ENCODE results near the gene SH3GL1. TPM values are rescaled to one million over a fixed set of nuclear protein-coding genes. Genes with fewer than 3 reads are reported as not detected.
A peak's percentile ranks its signal among the peaks of the same experiment; 100 is the strongest.

SH3GL1 gene, protein sequence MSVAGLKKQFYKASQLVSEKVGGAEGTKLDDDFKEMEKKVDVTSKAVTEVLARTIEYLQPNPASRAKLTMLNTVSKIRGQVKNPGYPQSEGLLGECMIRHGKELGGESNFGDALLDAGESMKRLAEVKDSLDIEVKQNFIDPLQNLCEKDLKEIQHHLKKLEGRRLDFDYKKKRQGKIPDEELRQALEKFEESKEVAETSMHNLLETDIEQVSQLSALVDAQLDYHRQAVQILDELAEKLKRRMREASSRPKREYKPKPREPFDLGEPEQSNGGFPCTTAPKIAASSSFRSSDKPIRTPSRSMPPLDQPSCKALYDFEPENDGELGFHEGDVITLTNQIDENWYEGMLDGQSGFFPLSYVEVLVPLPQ
- 16.2 TPM for total RNA-seq

DNA sequence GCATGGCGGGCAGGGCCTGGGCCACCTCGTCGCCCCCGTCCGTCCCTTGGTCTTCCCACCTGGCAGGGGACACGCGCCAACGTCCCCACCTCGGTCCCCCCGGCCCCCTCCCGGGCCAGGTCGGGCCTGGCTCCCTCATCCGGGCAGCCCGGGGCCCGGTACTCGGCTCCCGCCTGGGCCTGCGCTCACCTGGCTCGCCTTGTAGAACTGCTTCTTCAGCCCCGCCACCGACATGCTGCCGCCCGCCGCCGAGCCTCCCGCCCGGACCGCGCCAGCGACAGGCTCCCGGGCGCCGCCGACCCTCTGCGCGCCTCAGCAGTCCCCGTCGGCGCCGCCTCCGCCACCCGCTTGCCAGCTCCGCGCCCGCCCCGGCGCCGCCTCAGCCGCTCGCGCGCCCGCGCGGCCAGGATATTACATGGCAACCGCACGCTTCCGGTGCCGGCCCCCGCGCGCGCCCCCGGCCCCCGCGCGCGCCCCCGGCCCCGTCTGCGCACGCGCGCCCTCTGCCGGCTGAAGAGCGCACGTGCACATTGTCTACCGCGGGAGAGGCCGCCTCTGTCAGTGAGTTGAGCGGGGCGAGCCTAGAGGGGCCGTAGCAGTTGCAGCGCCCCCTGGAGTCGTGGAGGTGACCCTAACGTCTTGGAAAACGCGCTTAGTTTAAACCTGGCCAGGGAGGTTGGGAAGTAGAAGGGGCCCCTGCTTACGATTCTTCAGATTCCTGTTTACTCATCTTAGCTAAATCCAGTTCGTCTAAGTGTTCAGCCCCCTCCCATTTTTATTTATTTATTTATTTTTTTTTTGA, at the start of gene SH3GL1:
Gene SH3GL1, minus strand, starts transcription at position 413 of the 802 bp plus-strand sequence. Its CDS starts 179 bp downstream, at position 234.
- peaks cover 39 to 55% (median 44%) of the 10 kb centered on the region in 3 donors for H3K4me1 ChIP-seq (ENCODE audit: control insufficient read depth in 3 of 3, insufficient read depth in 3 of 3, low read length in 3 of 3)
- H3K27me3 ChIP-seq (ENCODE audit: control insufficient read depth in 3 of 3, insufficient read depth in 3 of 3, low read length in 3 of 3): no peaks in the 10 kb centered on the region
- H3K27ac ChIP-seq (ENCODE audit: low read depth, low read length): peak within 1 kb of the TSS; percentile 94
- no peaks in the 10 kb centered on the region for H3K9me3 ChIP-seq (ENCODE audit: control insufficient read depth in 3 of 3, low read length in 3 of 3)
- H3K36me3 ChIP-seq (ENCODE audit: control insufficient read depth in 3 of 3, insufficient read depth in 3 of 3, low read length in 3 of 3): peaks cover 0 to 3% (median 0%) of the 10 kb centered on the region in 3 donors
- H3K9ac ChIP-seq (ENCODE audit: low read depth in 1 of 3, low read length in 3 of 3): peak within 1 kb of the TSS; percentile 54 to 92 (median 90)
- peak within 1 kb of the TSS; percentile 73 to 91 (median 84) for H3K4me3 ChIP-seq (ENCODE audit: low read length in 3 of 3)

DNA sequence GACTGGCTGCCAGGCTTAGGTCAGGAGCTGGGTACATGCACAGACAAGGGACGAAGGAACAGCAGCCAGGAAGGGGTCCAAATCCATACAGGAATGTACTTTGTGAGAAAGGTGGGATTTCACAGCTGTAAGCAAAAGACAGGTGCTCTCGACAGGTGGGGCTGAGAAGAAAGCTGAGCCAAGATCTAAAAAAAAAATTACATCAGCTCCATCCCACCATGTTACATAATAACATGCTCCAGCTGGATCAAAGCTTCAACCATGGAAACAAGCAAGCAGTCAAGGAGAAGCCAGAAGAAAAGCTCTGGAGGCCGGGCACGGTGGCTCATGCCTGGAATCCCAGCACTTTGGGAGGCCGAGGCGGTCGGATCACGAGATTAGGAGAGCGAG, 49.3 kb upstream of the SH3GL1 start:
- Histone ChIP-seq H3K36me3 (ENCODE audit: control insufficient read depth in 3 of 3, insufficient read depth in 3 of 3, low read length in 3 of 3) (peaks cover 68 to 72% (median 68%) of the 10 kb centered on the region in 3 donors), H3K27ac (ENCODE audit: low read depth, low read length) (peak overlapping the region; percentile 75)

DNA sequence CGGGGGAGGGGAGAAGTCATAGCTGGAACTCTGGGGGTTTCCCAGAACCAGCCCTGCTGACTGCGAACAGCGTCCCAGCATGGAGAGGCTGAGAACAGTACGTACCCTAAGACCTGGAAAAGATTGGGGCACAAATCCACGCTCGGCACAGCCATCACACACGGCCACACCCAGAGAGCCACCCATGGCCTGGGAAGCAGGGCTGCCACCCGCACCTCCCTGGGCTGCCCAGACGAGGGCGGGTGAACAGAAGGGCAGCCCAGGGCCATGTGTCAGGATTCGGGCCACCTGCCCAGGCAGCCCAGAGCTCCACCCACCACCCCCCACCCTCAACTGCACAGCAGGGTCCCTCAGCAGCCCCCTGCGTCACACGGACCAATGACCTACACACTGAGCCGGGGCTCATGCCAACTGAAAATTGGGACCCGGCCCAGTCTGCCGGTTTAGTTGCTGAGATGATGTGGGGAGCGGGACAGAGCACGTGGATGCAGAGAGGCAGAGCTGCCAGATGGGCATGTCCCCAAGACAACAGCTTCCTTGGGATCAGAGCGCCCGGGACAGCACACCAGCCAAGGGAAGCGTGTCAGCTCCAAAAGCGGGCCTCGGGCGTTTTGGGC, 48.8 kb upstream of the SH3GL1 start:
- H3K27ac ChIP-seq (ENCODE audit: low read depth, low read length): peak overlapping the region; percentile 75
- peaks cover 13 to 23% (median 17%) of the 10 kb centered on the region in 3 donors for H3K4me1 ChIP-seq (ENCODE audit: control insufficient read depth in 3 of 3, insufficient read depth in 3 of 3, low read length in 3 of 3)
- H3K27me3 ChIP-seq (ENCODE audit: control insufficient read depth in 3 of 3, insufficient read depth in 3 of 3, low read length in 3 of 3): no peaks in the 10 kb centered on the region
- H3K9me3 ChIP-seq (ENCODE audit: control insufficient read depth in 3 of 3, low read length in 3 of 3): no peaks in the 10 kb centered on the region
- peak overlapping the region in 1 of 3 donors; percentile 22 for H3K4me3 ChIP-seq (ENCODE audit: low read length in 3 of 3)
- H3K36me3 ChIP-seq (ENCODE audit: control insufficient read depth in 3 of 3, insufficient read depth in 3 of 3, low read length in 3 of 3): peaks cover 70 to 73% (median 71%) of the 10 kb centered on the region in 3 donors
- H3K9ac ChIP-seq (ENCODE audit: low read depth in 1 of 3, low read length in 3 of 3): peak overlapping the region in 2 of 3 donors; percentile 33 to 66

More for the DNA sequence above, 49.3 kb upstream of the SH3GL1 start:
- H3K9me3 ChIP-seq (ENCODE audit: control insufficient read depth in 3 of 3, low read length in 3 of 3): no peaks in the 10 kb centered on the region
- no peaks in the 10 kb centered on the region for H3K27me3 ChIP-seq (ENCODE audit: control insufficient read depth in 3 of 3, insufficient read depth in 3 of 3, low read length in 3 of 3)
- peak overlapping the region in 1 of 3 donors; percentile 4 for H3K9ac ChIP-seq (ENCODE audit: low read depth in 1 of 3, low read length in 3 of 3)
- no peak overlapping the region for H3K4me3 ChIP-seq (ENCODE audit: low read length in 3 of 3)
- H3K4me1 ChIP-seq (ENCODE audit: control insufficient read depth in 3 of 3, insufficient read depth in 3 of 3, low read length in 3 of 3): peaks cover 18 to 26% (median 20%) of the 10 kb centered on the region in 3 donors

DNA sequence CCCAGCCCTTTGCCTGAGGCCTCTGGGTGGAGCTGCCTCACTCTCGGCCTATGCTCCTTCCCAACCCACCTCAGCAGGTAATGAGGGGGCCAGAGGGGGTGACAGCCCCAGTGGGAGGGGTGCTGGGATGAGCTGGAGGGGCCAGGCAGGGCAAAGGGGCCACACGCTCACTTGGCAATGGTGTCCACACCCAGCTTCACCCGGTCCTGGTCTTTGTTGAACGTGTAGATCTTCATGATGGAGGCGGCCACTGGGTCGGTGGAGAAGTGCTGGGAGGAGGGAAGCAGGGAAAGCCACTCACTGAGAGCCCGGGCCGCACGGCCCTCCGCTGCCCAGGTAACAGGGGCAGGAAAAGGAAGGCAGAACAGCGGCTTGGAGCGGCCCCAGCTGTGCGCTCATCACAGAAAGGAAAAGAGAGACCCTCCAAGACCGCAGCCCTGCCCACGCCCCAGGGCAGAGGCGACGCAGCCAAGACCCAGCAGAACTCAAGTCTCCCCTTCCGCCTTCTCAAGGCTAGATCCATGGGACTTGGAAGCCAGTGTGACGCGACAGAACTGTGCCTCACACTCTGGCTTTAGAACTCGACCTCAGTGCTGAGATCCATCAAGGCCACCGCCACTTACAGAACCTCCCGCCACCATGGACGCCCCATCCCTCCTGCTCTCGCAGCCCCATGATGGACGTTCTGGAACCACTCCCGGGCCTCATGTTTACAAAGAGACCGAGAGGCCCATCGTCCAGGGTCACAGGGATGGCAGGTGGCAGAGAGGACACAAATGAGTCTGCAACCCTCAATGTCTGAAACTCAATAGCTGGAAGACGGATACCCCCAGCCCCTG, 48.0 kb upstream of the SH3GL1 start:
- H3K9me3 ChIP-seq (ENCODE audit: control insufficient read depth in 3 of 3, low read length in 3 of 3): no peaks in the 10 kb centered on the region
- peaks cover 12 to 23% (median 17%) of the 10 kb centered on the region in 3 donors for H3K4me1 ChIP-seq (ENCODE audit: control insufficient read depth in 3 of 3, insufficient read depth in 3 of 3, low read length in 3 of 3)
- peak overlapping the region in 1 of 3 donors; percentile 66 for H3K9ac ChIP-seq (ENCODE audit: low read depth in 1 of 3, low read length in 3 of 3)
- H3K4me3 ChIP-seq (ENCODE audit: low read length in 3 of 3): no peak overlapping the region
- peak overlapping the region; percentile 75 for H3K27ac ChIP-seq (ENCODE audit: low read depth, low read length)
- no peaks in the 10 kb centered on the region for H3K27me3 ChIP-seq (ENCODE audit: control insufficient read depth in 3 of 3, insufficient read depth in 3 of 3, low read length in 3 of 3)
- peaks cover 65 to 68% (median 66%) of the 10 kb centered on the region in 3 donors for H3K36me3 ChIP-seq (ENCODE audit: control insufficient read depth in 3 of 3, insufficient read depth in 3 of 3, low read length in 3 of 3)

DNA sequence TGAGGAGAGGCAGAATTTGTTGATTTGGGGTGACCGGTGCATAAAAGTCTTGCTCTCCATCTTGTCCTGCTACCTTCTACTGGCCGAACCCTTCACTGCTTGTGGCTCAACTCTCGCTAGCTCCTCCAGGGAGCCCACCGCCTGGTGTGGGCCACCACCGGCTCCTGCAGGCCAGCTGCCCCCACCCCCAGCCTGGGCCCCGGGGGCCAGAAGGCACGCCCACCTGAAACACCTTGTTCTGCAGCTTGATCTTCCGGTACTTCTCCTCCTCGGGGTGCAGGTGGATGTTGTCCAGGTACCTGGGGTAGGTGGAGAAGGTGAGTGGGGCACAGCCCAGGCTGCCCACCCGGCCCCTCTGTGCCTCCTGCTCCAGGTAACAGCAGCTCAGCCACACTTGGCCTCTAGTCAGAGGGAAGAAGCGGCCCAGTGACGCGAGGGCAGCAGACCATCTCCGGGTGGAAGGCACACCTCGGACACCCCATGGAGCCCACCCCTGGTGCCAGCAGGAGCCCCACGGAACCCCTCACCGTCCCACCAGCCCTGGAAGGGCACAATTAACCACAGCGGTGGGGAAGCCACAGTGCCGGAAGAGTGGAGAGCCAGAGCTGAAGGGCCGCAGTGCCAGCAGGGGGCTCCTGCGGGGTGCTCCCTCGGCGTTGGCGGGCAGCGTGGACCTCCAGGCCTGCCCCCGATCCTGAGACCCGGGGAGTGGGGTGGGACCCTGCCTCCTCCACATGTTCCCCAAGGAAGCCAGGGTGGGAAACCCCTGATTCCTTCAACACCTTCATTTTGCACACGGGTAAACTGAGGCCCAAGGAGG, 47.2 kb upstream of the SH3GL1 start:
- Histone ChIP-seq H3K27me3 (ENCODE audit: control insufficient read depth in 3 of 3, insufficient read depth in 3 of 3, low read length in 3 of 3) (no peaks in the 10 kb centered on the region), H3K4me3 (ENCODE audit: low read length in 3 of 3) (no peak overlapping the region), H3K36me3 (ENCODE audit: control insufficient read depth in 3 of 3, insufficient read depth in 3 of 3, low read length in 3 of 3) (peaks cover 57 to 60% (median 58%) of the 10 kb centered on the region in 3 donors), H3K9me3 (ENCODE audit: control insufficient read depth in 3 of 3, low read length in 3 of 3) (no peaks in the 10 kb centered on the region), H3K27ac (ENCODE audit: low read depth, low read length) (no peak overlapping the region), H3K4me1 (ENCODE audit: control insufficient read depth in 3 of 3, insufficient read depth in 3 of 3, low read length in 3 of 3) (peaks cover 12 to 23% (median 17%) of the 10 kb centered on the region in 3 donors), H3K9ac (ENCODE audit: low read depth in 1 of 3, low read length in 3 of 3) (no peak overlapping the region)

DNA sequence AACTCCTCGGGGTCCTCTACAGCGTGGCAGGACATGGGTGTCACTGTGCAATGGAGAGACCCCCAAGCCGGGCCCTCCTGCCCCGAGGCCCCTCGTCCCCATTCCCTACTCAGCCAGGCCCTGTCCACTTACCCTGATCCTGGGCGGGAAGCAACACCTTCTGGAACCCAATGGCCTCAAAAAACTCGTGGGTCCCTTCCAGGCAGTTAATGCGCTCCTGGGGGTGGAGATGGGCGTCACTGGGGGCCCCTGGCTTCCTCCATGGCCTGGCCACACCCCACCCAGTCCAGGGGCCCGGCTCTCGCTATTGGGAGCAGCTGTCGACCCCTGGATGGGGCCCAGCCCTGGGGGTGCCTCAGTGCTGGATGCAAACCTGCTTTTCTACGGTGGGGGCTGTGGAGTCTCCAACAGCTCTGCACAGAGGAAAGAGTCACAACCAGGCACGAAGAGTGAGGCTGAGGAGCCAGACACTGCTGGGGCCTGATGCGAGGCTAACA, 46.4 kb upstream of the SH3GL1 start:
- H3K9ac ChIP-seq (ENCODE audit: low read depth in 1 of 3, low read length in 3 of 3): no peak overlapping the region
- no peaks in the 10 kb centered on the region for H3K27me3 ChIP-seq (ENCODE audit: control insufficient read depth in 3 of 3, insufficient read depth in 3 of 3, low read length in 3 of 3)
- no peak overlapping the region for H3K27ac ChIP-seq (ENCODE audit: low read depth, low read length)
- H3K9me3 ChIP-seq (ENCODE audit: control insufficient read depth in 3 of 3, low read length in 3 of 3): no peaks in the 10 kb centered on the region
- H3K36me3 ChIP-seq (ENCODE audit: control insufficient read depth in 3 of 3, insufficient read depth in 3 of 3, low read length in 3 of 3): peaks cover 51 to 56% (median 52%) of the 10 kb centered on the region in 3 donors
- H3K4me3 ChIP-seq (ENCODE audit: low read length in 3 of 3): no peak overlapping the region
- peaks cover 12 to 23% (median 17%) of the 10 kb centered on the region in 3 donors for H3K4me1 ChIP-seq (ENCODE audit: control insufficient read depth in 3 of 3, insufficient read depth in 3 of 3, low read length in 3 of 3)

DNA sequence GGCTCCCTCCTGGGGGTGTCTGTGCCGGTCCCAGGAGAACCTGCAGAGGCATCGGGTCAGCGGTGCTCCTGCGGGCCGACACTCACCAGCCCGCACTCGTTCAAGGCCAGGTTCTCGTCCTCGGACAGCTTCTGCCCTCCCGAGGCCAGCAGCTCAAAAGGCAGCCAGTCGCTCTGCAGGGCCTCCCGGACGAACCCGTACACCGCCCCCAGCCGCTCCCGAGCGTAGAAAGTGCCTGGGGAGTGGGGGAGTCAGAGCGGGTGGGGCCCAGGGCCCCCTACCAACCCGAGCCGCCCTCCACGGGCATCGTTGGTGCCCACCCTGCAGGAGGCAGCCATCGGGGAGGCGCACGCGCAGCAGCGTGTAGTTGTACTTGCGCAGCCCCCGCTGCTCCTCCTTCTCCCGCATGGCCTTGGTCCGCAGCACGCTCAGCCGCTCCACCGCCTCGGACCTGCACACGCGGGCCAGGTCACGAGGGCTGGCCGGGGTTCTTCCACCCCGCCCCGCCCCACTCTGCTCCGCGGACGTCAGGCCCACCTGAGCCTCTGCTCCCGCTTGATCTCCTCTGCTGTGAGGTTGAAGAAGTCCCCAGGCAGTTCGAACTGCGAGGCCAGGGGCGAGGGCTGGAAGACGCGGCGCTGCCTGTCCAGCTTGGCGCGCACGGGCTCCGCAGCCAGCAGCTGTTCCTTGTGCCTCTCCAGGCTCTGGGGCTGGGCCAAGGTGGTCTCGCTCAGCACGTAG, 45.8 kb upstream of the SH3GL1 start:
- Histone ChIP-seq H3K36me3 (ENCODE audit: control insufficient read depth in 3 of 3, insufficient read depth in 3 of 3, low read length in 3 of 3) (peaks cover 51 to 52% (median 52%) of the 10 kb centered on the region in 3 donors), H3K27ac (ENCODE audit: low read depth, low read length) (no peak overlapping the region), H3K4me3 (ENCODE audit: low read length in 3 of 3) (no peak overlapping the region), H3K9me3 (ENCODE audit: control insufficient read depth in 3 of 3, low read length in 3 of 3) (no peaks in the 10 kb centered on the region), H3K4me1 (ENCODE audit: control insufficient read depth in 3 of 3, insufficient read depth in 3 of 3, low read length in 3 of 3) (peaks cover 12 to 23% (median 17%) of the 10 kb centered on the region in 3 donors), H3K27me3 (ENCODE audit: control insufficient read depth in 3 of 3, insufficient read depth in 3 of 3, low read length in 3 of 3) (no peaks in the 10 kb centered on the region), H3K9ac (ENCODE audit: low read depth in 1 of 3, low read length in 3 of 3) (no peak overlapping the region)
